22Rv1 (cell line): ENCODE measurements around the gene TBX15.

Experiments used
- H3K27ac ChIP-seq: fragments of 450-650 bp; 2 replicates; pipeline ENCODE4 v1.5.1; 2017
- CTCF ChIP-seq: fragments of 450-650 bp; IDR thresholded peaks from 2 replicates; pipeline ENCODE4 v1.5.1; 2017; ENCODE audit warnings: mild to moderate bottlenecking
- ZFX ChIP-seq: fragments of 450-650 bp; IDR thresholded peaks from 2 replicates; pipeline ENCODE4 v1.6.1; 2017; ENCODE audit warnings: antibody characterized with exemption, borderline replicate concordance

TBX15 gene

GRCh38 chr1:118884946-118885345 is 103.2 kb downstream of the TBX15 start:
- no peak overlapping the region for H3K27ac ChIP-seq
- TF ChIP-seq ZFX (no peak), CTCF (no peak)

DNA sequence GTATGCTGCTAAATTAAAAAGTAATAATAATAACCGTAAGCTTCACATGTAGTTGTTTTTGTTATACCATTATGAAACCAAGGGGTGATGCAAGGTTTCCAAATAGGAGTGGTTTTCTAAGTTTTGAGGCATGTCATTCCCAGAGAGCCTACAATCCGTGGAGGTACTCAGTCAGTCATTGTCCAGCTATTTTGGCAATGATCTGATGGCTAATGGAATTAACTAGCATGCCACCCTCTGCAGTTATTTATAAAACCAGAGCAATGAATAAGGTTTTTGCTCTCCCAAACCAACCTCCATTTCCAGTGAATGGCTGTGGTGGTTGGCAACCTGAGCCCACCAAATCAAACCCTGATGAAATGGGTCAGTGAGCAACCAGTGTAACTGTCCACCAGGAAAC is 106.4 kb downstream of the TBX15 start:
- no peak overlapping the region for H3K27ac ChIP-seq
- TF ChIP-seq CTCF: no peak
- no peak for TF ChIP-seq ZFX

DNA sequence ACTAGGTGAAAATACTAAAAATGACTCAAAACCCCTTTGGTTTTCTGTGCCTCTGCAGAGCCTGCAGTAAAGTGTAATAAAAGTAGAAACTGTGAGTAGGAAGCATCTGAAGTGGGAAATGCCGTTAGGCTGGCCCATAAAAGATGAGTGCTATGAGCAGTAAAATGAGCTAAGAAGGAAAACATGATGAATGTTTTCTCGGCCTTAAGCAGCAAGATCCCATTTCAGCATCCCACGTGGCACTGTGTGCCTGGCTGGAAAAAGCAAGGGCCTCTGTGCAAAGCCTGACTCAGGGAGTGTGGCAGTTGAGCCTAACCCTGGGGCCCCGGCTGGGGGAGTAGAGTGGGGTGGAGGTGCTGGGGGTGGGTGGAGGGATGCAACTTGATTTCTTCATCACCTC is 109.5 kb downstream of the TBX15 start:
- H3K27ac ChIP-seq: no peak overlapping the region
- no peak for TF ChIP-seq CTCF
- no peak for TF ChIP-seq ZFX

GRCh38 chr1:118877668-118878396 is 110.3 kb downstream of the TBX15 start:
- no peak overlapping the region for H3K27ac ChIP-seq
- TF ChIP-seq CTCF (no peak), ZFX (no peak)

DNA sequence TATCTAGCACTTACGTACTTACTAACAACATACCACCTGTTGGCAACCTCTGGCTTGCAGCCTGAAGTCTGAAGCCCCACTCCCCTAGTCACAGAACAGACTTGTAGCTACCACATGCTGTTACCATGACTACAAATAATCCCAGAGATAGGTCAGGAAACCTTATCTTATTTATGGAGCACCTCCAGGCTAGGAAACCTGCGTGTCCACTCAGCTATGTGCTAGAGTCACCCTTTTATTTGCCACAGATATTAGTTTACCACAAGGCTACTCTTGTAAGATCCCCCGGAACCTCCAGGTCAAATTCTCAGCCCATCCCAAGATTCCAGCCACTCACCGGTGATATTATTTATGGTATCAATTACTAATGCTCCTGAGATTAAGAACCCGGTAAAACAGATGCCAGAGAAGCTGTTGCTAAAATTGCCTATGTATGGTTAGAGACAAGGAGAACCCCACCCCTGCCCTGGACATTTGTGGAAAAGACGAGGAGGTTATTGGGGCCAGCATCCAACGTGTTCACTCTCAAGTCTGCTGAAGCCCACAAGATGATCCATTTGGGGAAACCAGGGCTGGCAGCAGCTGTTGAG is 116.5 kb downstream of the TBX15 start:
- no peak for TF ChIP-seq CTCF
- TF ChIP-seq ZFX: no peak
- no peak overlapping the region for H3K27ac ChIP-seq

DNA sequence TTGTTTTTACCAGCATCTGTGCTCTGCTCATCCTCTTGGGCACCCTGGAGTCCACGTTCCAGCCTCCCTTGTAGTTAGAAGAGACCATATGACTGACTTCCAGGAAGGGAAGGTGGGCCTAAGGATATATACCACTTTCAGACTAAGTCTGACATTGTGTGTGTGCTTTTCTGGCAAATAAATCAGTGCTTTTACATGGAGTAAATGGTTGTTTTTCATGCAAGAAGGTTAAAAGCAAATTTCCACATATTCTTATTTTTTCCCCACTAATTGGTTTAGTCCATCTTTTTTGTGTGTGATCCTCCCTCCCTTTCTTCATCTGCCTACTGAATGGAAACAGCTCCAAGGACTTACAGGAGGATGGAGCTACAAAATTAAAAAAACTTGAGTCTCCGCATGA is 119.8 kb downstream of the TBX15 start:
- TF ChIP-seq CTCF: no peak
- no peak for TF ChIP-seq ZFX
- H3K27ac ChIP-seq: no peak overlapping the region

GRCh38 chr1:118866330-118866729 is 121.8 kb downstream of the TBX15 start:
- no peak for TF ChIP-seq CTCF
- no peak for TF ChIP-seq ZFX
- H3K27ac ChIP-seq: no peak overlapping the region
